KG1 (cell line): ENCODE results near the gene CCT4.
"Not testable (repeated sequence)": the region's sequence is repeated elsewhere in the genome, so short reads cannot be mapped to it uniquely, and the experiment has no call there.

Source experiments
- DNase-seq: peaks from one replicate; lab custom pipeline; 2025; lab: John Stamatoyannopoulos, UW

The CCT4 gene

GRCh38 chr2:61888267-61889055 lies at the start of gene CCT4:
CCT4 (minus strand) TSS chr2:61888656; CDS start chr2:61888507, 149 bp downstream.
- peak; percentile 82 for DNase-seq

- no peak for DNase-seq
Observed at GRCh38 chr2:61937886-61938285, 49.4 kb upstream of the CCT4 start.

- no peak for DNase-seq
Observed at GRCh38 chr2:61937098-61937497, 48.6 kb upstream of the CCT4 start.

GRCh38 chr2:61928826-61929461 lies 40.5 kb upstream of the CCT4 start:
- no peak for DNase-seq

GRCh38 chr2:61926531-61927477 lies 38.3 kb upstream of the CCT4 start:
- peak; percentile 20 for DNase-seq

- no peak for DNase-seq
Observed at GRCh38 chr2:61924895-61925663, 36.6 kb upstream of the CCT4 start.

GRCh38 chr2:61922714-61923113 lies 34.3 kb upstream of the CCT4 start:
- DNase-seq = no peak

- DNase-seq = no peak
Observed at GRCh38 chr2:61920548-61920947, 32.1 kb upstream of the CCT4 start.

GRCh38 chr2:61914794-61915193 lies 26.3 kb upstream of the CCT4 start:
- not testable (repeated sequence) for DNase-seq

- no peak for DNase-seq
Observed at GRCh38 chr2:61911510-61911909, 23.1 kb upstream of the CCT4 start.

- DNase-seq = no peak
Observed at GRCh38 chr2:61910603-61911002, 22.1 kb upstream of the CCT4 start.

- DNase-seq = no peak
Observed at GRCh38 chr2:61909116-61909515, 20.7 kb upstream of the CCT4 start.

- no peak for DNase-seq
Observed at GRCh38 chr2:61906186-61906470, 17.7 kb upstream of the CCT4 start.

GRCh38 chr2:61905372-61906185 lies 17.1 kb upstream of the CCT4 start, which contains the start of gene COMMD1:
COMMD1 (plus strand) TSS chr2:61905674; CDS start chr2:61905679, 5 bp downstream.
- peak; percentile 50 for DNase-seq

GRCh38 chr2:61900281-61900680 lies 11.8 kb upstream of the CCT4 start:
- no peak for DNase-seq

- DNase-seq = no peak
Observed at GRCh38 chr2:61898810-61899209, 10.4 kb upstream of the CCT4 start.

GRCh38 chr2:61887717-61888266 lies 664 bp downstream of the CCT4 start:
- no peak for DNase-seq

GRCh38 chr2:61885896-61886603 lies 2.4 kb downstream of the CCT4 start:
- no peak for DNase-seq

GRCh38 chr2:61882850-61883249 lies 5.6 kb downstream of the CCT4 start:
- DNase-seq = no peak

- not testable (repeated sequence) for DNase-seq
Observed at GRCh38 chr2:61879351-61879750, 9.1 kb downstream of the CCT4 start.
